GM20000 (cell line): ENCODE results near the gene KCNH2.

Experiments used
- DNase-seq: peaks from one replicate; pipeline ENCODE4 v3.0.0; 2012; ENCODE audit warnings: low spot score
- CTCF ChIP-seq: IDR thresholded peaks from 2 replicates; pipeline ENCODE4 v1.5.1; 2012; ENCODE audit warnings: mild to moderate bottlenecking, control low read depth; ENCODE audit errors: extremely low read depth, missing control alignments

Gene KCNH2

GRCh38 chr7:150937848-150938561 lies 40.1 kb downstream of the KCNH2 start:
- TF ChIP-seq CTCF, result no peak

DNA sequence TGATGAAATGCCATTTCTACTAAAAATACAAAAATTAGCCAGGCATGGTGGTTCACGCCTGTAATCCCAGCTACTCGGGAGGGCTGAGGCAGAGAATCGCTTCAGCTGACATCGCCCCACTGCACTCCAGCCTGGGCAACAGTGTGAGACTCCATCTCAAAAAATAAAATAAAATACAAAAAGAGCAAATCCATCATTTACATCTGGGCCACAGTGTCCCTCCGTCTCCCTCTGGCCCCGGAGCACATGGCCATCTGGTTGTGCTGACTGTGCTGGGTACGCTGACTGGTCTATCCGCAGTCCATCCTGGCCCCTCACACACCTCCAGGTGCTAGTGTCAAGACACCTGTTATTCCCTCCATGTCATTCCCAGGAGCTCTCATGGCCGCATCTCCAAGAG lies 42.1 kb downstream of the KCNH2 start:
- no peak for DNase-seq
- TF ChIP-seq CTCF, result no peak

More at GRCh38 chr7:150937848-150938561, 40.1 kb downstream of the KCNH2 start:
- no peak for DNase-seq

DNA sequence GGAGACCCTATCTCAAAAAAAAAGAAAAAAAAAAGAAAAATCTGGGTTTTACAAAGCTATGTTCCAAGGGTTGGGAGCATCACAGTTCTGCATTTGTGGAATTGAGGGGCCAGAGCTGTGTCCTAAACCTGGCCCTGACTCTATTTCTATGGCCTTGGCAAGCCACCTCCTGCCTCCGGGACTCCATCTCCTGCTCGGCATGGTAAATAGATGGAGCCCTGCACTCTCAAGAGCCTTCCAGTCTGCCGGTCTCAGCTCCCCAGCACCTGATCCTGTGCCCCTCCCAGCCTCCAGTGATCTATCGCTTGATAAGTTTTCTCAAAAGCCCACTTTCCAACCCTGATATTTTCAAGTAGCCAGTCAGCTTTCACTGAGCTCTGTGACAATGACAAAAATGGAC lies 43.0 kb downstream of the KCNH2 start:
- TF ChIP-seq CTCF, result no peak
- DNase-seq, result no peak

GRCh38 chr7:150934045-150934766 lies 43.9 kb downstream of the KCNH2 start:
- TF ChIP-seq CTCF, result no peak
- no peak for DNase-seq

DNA sequence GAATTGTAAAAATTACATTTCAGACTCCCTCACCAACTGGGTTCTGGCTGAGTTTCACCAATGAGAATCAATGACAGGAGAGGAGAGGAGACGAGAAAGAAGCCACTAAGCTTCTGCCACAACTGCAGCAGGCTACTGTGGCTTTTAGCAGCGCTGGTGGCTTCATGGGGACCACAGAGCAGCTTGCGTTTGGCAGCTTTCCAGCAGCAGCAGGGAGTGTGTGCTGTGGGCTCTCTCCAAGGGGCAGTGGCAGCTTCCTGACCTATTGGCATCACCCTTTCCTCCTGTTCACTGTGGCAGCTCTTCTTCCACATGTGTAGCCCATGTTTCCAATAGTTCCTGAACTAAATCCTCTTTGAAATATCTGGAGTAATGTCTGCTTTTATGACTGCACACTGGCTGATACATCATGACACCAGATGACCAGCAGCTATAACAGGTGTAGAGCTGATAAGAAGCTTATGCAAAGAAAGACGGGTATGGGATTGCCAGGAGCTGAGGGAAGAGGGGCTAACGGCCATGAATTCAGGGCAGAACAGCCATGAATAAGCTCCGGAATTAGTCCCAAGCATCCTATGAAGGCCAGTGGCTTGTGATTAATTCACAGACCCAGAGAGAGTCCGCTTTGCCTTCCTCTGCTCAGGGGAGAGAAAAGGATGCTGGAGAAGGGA lies 46.8 kb downstream of the KCNH2 start:
- DNase-seq, result no peak
- no peak for TF ChIP-seq CTCF

- TF ChIP-seq CTCF, result no peak
- no peak for DNase-seq
Observed at GRCh38 chr7:150928541-150928940, 49.6 kb downstream of the KCNH2 start.

DNA sequence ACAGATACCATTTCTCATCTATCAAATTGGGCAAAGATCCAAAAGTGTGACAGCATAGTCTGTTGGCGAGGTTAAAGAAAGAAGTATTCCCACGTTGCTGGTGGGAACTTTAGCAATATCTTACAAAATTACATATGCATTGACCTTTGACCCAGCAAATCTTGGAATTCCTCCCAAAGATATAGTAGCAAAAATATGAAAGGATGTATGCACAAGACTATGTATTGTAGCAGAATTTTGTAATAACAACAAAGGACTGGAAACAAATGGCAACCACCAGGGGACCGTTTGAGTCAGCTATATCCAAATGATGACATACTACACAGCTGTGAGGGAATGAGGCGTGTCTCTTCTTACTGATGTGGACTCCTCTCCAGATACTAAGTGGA lies 50.2 kb downstream of the KCNH2 start:
- DNase-seq, result no peak
- TF ChIP-seq CTCF, result no peak
